ENCODE data around the gene RUFY3.
"Not testable (repeated sequence)": the region's sequence is repeated elsewhere in the genome, so short reads cannot be mapped to it uniquely, and the experiment has no call there.

Gene RUFY3

DNA sequence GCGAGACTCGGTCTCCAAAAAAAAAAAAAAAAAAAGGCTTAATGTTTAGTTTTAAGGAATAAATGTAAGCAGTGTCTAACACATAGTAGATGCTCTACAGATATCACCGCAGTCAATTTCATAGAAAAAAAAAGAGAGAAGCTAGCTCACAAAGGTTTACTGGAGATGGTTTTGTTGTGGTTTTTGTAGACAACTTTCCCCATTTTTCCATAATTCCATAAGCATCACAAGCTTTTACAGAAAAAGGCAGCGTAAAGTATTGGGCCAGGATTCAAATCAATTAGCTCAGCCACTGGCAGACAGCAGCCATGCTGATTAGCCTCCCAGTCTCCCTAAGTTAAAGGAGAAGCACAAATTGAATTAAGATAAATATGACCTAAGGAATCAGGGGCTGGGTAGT lies 116.4 kb downstream of the RUFY3 start:
- H3K4me1 Mint-ChIP-seq = peaks cover 33% of the 10 kb centered on the region
- no peak for DNase-seq
- CTCF ChIA-PET = interaction anchor here (0.9 to 2.0 kb wide), 5 partner anchors 98 to 172 kb away, joined by 3 to 7 read pairs (median 4); no protein-coding TSS in a partner anchor
- H3K27ac Mint-ChIP-seq = peak overlapping the region; percentile 94
- peak overlapping the region; percentile 87 for H3K4me3 Mint-ChIP-seq
- H3K36me3 Mint-ChIP-seq = peaks cover 21% of the 10 kb centered on the region
- no peaks in the 10 kb centered on the region for H3K9me3 Mint-ChIP-seq
- H3K27me3 Mint-ChIP-seq = no peaks in the 10 kb centered on the region

DNA sequence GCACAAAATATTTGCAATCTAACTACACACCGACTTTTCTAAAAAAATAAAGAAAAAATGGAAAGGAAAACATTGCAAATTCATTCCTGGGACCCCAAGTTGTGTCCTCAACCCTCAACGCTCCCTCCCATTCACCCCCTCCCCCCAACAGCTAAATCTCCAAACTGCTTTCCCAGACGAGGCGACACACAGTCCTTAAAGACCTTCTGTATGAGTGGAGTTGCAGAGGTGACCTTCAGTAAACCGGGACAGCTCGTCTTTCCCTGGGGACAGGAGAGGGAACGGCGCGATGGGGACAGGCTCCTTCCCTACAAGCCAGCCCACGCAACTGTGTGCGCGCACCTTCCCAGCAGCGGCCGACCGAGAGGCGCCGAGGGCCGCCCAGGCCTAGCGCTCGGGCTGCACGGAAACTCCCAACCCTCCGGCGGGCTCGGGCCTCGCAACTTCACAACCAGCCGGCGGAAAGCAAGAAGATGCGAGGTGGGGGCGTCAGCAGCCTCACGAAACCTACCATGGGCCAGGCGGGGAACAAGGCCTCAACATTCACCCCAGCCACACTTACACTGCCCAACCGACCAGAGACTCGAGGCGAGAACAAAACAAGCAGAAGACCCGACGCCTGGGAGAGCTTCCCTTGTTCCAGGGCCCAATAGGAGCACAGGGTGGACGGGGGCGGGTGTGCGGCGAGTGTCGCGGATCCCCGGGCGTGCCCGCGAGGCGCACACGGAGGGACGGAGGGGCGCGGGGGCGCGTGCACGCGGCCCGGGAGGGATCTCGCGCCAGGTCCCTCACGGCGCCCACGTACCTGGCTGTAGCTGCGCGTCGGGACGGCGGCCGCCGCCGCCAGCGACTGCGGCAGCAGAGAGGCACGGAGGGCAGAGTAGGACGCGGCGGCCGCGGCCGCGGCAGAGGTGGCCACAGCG lies 117.2 kb downstream of the RUFY3 start:
- DNase-seq = peak; percentile 74
- Mint-ChIP-seq H3K4me3 (peak overlapping the region; percentile 87), H3K36me3 (peaks cover 19% of the 10 kb centered on the region), H3K27ac (peak overlapping the region; percentile 94), H3K27me3 (no peaks in the 10 kb centered on the region), H3K4me1 (peaks cover 33% of the 10 kb centered on the region), H3K9me3 (no peaks in the 10 kb centered on the region)
- CTCF ChIA-PET = interaction anchor here (0.9 to 2.0 kb wide), 7 partner anchors 16 to 171 kb away, joined by 3 to 7 read pairs (median 3); no protein-coding TSS in a partner anchor

GRCh38 chr4:70839589-70840093 lies 117.9 kb downstream of the RUFY3 start, which contains the start of gene GRSF1:
TSS of gene GRSF1 (minus strand) at chr4:70839890. CDS start at chr4:70839827, 63 bp downstream.
- H3K9me3 Mint-ChIP-seq = no peaks in the 10 kb centered on the region

GRCh38 chr4:70840137-70840536 lies 118.4 kb downstream of the RUFY3 start:
- H3K4me1 Mint-ChIP-seq = peaks cover 30% of the 10 kb centered on the region
- H3K27me3 Mint-ChIP-seq, H3K27ac Mint-ChIP-seq, H3K9me3 Mint-ChIP-seq: not testable (repeated sequence)
- CTCF ChIA-PET = interaction anchor here (1.5 to 2.0 kb wide), 2 partner anchors 17 to 135 kb away, joined by 3 to 5 read pairs; no protein-coding TSS in a partner anchor
- H3K4me3 Mint-ChIP-seq = peak overlapping the region; percentile 53
- peaks cover 12% of the 10 kb centered on the region for H3K36me3 Mint-ChIP-seq
- DNase-seq = peak; percentile 69

More at GRCh38 chr4:70839589-70840093, 117.9 kb downstream of the RUFY3 start, which contains the start of gene GRSF1:
- peaks cover 33% of the 10 kb centered on the region for H3K4me1 Mint-ChIP-seq
- CTCF ChIA-PET = interaction anchor here (0.9 to 2.0 kb wide), 4 partner anchors 17 to 135 kb away, joined by 3 to 7 read pairs (median 4); no protein-coding TSS in a partner anchor
- no peaks in the 10 kb centered on the region for H3K27me3 Mint-ChIP-seq
- peak; percentile 97 for DNase-seq
- peaks cover 17% of the 10 kb centered on the region for H3K36me3 Mint-ChIP-seq
- peak within 1 kb of the TSS; percentile 87 for H3K4me3 Mint-ChIP-seq
- H3K27ac Mint-ChIP-seq = peak within 1 kb of the TSS; percentile 94

DNA sequence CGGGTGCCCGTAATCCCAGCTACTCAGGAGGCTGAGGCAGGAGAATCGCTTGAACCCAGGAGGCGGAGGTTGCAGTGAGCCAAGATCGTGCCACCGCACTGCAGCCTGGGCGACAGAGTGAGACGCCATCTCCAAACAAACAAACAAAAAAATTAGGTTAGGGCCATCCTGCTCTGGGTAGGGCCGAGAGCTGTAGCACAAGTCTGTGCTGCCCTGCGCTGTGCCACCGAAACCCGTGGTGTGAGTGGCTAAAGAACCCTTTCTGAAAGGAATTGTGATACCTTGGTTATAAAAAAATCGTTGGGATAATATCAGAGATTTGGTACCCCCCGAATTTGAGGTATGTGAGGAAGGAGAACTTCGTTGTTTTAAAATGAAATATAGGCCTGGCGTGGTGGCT lies 118.9 kb downstream of the RUFY3 start:
- H3K4me3 Mint-ChIP-seq, H3K9me3 Mint-ChIP-seq, CTCF ChIA-PET, H3K36me3 Mint-ChIP-seq, DNase-seq, H3K27ac Mint-ChIP-seq, H3K27me3 Mint-ChIP-seq: not testable (repeated sequence)
- peaks cover 29% of the 10 kb centered on the region for H3K4me1 Mint-ChIP-seq

GRCh38 chr4:70841211-70841610 lies 119.4 kb downstream of the RUFY3 start:
- Mint-ChIP-seq H3K27ac (peak overlapping the region; percentile 21), H3K9me3 (no peaks in the 10 kb centered on the region), H3K27me3 (no peaks in the 10 kb centered on the region), H3K4me3 (no peak overlapping the region), H3K36me3 (peaks cover 7% of the 10 kb centered on the region), H3K4me1 (peaks cover 25% of the 10 kb centered on the region)
- CTCF ChIA-PET = no interaction called here
- no peak for DNase-seq

DNA sequence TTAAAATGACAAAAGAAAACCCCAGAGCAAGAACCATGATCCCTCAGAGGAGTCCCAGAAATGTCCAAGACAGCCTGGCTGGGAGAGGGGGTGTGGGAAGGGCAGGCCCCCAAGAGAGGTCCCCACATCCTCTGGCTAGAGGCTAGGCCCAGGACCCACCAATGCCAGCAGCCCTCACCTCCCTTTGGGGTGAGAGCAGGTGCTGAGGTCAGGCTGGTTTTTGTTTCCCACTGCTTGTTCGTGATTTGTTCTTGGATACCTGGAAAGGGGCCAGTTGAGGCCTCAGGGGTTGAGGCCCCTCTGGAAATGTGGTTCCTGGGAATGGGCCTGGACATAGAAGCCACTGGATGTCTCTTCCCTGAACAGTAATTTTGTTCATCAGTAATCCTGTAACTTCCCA lies 120.2 kb downstream of the RUFY3 start:
- Mint-ChIP-seq H3K36me3 (peaks cover 2% of the 10 kb centered on the region), H3K4me1 (peaks cover 17% of the 10 kb centered on the region), H3K27me3 (no peaks in the 10 kb centered on the region), H3K4me3 (no peak overlapping the region), H3K9me3 (no peaks in the 10 kb centered on the region), H3K27ac (no peak overlapping the region)
- DNase-seq = no peak
- CTCF ChIA-PET = no interaction called here

DNA sequence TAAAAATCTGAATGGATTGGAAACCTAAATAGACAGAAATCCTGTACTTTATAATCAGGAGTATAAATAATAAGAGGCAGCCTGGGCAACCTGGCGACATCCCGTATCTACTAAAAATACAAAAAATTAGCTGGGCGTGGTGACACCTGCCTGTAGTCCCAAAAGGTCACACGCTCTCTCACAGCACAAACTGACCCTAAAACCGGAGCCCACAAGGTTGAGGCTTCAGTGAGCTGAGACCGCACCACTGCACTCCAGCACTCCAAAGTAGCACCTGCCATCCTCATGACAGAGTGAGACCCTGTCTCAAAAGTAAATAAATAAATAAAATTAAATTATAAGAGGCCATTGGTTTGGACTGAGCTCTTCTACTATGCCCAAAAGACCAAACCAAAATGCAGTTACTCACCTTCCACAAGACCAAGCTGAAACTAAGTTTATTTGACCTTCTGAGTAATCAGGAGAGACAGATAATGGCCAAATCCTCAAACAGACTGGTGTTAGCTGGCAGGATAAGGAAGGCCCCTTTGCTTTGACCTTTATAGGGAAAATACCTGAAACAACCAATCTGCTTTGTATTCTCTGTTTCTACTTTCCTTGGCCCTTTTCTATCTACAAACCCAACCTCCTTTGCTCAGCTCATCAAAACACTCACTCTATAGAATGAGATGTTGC lies 121.1 kb downstream of the RUFY3 start:
- peaks cover 10% of the 10 kb centered on the region for H3K4me1 Mint-ChIP-seq
- CTCF ChIA-PET = interaction anchor here (0.8 kb wide), 1 partner anchor 164 kb away, joined by 3 read pairs; no protein-coding TSS in a partner anchor
- peaks cover 2% of the 10 kb centered on the region for H3K36me3 Mint-ChIP-seq
- no peak overlapping the region for H3K27ac Mint-ChIP-seq
- H3K9me3 Mint-ChIP-seq = no peaks in the 10 kb centered on the region
- no peak overlapping the region for H3K4me3 Mint-ChIP-seq
- H3K27me3 Mint-ChIP-seq = no peaks in the 10 kb centered on the region
- DNase-seq = no peak

GRCh38 chr4:70844180-70844579 lies 122.4 kb downstream of the RUFY3 start:
- Mint-ChIP-seq H3K27ac (no peak overlapping the region), H3K36me3 (no peaks in the 10 kb centered on the region), H3K4me3 (no peak overlapping the region), H3K9me3 (no peaks in the 10 kb centered on the region), H3K4me1 (peaks cover 5% of the 10 kb centered on the region), H3K27me3 (no peaks in the 10 kb centered on the region)
- no peak for DNase-seq
- CTCF ChIA-PET = no interaction called here

DNA sequence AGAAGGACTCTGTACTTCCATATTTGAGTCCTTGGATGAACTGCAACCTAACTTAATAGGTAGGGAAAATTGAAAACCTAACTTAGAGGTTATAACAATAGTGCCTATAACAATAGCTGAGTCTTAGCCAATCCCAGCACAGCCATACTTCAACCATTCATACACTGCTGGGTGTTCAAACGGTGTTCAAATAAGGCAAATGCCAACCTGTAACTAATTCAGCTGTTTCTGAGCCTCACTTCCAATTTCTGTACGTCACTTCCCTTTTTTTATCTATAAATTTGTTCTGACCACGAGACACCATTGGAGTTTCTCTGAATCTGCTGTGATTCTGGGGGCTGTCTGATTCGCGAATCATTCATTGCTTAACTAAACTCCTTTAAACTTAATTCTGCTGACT lies 127.5 kb downstream of the RUFY3 start:
- CTCF ChIA-PET = no interaction called here
- Mint-ChIP-seq H3K4me1 (no peaks in the 10 kb centered on the region), H3K9me3 (no peaks in the 10 kb centered on the region), H3K36me3 (no peaks in the 10 kb centered on the region), H3K27ac (no peak overlapping the region), H3K4me3 (no peak overlapping the region), H3K27me3 (no peaks in the 10 kb centered on the region)
- no peak for DNase-seq

- H3K27me3 Mint-ChIP-seq = no peaks in the 10 kb centered on the region
- CTCF ChIA-PET = no interaction called here
- H3K4me1 Mint-ChIP-seq = peaks cover 5% of the 10 kb centered on the region
- no peak overlapping the region for H3K27ac Mint-ChIP-seq
- H3K36me3 Mint-ChIP-seq = no peaks in the 10 kb centered on the region
- DNase-seq = no peak
- H3K4me3 Mint-ChIP-seq = no peak overlapping the region
- no peaks in the 10 kb centered on the region for H3K9me3 Mint-ChIP-seq
Measured at GRCh38 chr4:70855464-70855863, 133.7 kb downstream of the RUFY3 start.

Measured in activated naive CD4-positive, alpha-beta T cell treated with anti-CD3 and anti-CD28 coated beads, Interleukin-2, amount 10 ng/mL, durations not matched to agents 7 days and 5 days (primary cell).